Left lung (tissue), 10 donors: ENCODE data around the gene LMF1. TPM values are rescaled to one million over a fixed set of nuclear protein-coding genes. Genes with fewer than 3 reads are reported as not detected.

Experiments used
- ATAC-seq: fragments of 200-7000 bp; cut with Tn5 transposase; one replicate; pipeline ENCODE4 v1.9.1; 2020; ENCODE audit warnings: moderate library complexity
- DNase-seq, 4 donors: peaks; one replicate each; pipeline ENCODE4 v3.0.0-alpha.2; 2013 to 2020
- H3K27ac ChIP-seq, 2 donors: fragments of 200-600 bp; sonication (generic) in 1 of 2; one replicate each; pipeline versions ENCODE4 v1.5.0 to v1.8.0; 2020 to 2021
- H3K27me3 ChIP-seq, 2 donors: fragments of 200-600 bp; sonication (generic) in 1 of 2; one replicate each; pipeline versions ENCODE4 v1.5.0 to v1.8.0; 2020 to 2021
- H3K36me3 ChIP-seq, 2 donors: fragments of 200-600 bp; sonication (generic) in 1 of 2; one replicate each; pipeline versions ENCODE4 v1.5.0 to v1.8.0; 2020 to 2021
- H3K4me1 ChIP-seq, 2 donors: fragments of 200-600 bp; one replicate each; pipeline ENCODE4 v1.8.0; 2021
- H3K4me3 ChIP-seq, 2 donors: fragments of 200-600 bp; sonication (generic) in 1 of 2; one replicate each; pipeline versions ENCODE4 v1.5.0 to v1.8.0; 2020 to 2021; ENCODE audit warnings: mild to moderate bottlenecking in 1 of 2
- H3K9me3 ChIP-seq, 2 donors: fragments of 200-600 bp; sonication (generic) in 1 of 2; one replicate each; pipeline versions ENCODE4 v1.5.0 to v1.8.0; 2020 to 2021
- CTCF ChIP-seq, 2 donors: fragments of 200-600 bp; sonication (generic) in 1 of 2; IDR thresholded peaks; one replicate each; pipeline versions ENCODE4 v1.5.0 to v1.8.0; 2021; ENCODE audit warnings: antibody characterized with exemption in 2 of 2
- intact Hi-C, 2 donors: fragments of 100-400 bp; cut with DNase I; formaldehyde crosslinking; loops; one replicate each; pipeline versions ENCODE4 v1.11.2 to v1.14.2; 2022
- polyA plus RNA-seq, 6 donors: library from polyadenylated mRNA; unstranded; fragments of 120-200 nt; gene quantifications; one replicate each; pipeline ENCODE4 v1.2.1, GENCODE V29; 2013; ENCODE audit not compliant: insufficient read length in 6 of 6
- total RNA-seq, 2 donors: library from RNA; stranded (reverse); fragmentation: NEBNext Ultra II Directional; extraction: Animal tissue kit (Norgen Biotek cat#: 25700); gene quantifications; one replicate each; pipeline ENCODE4 v1.2.1, GENCODE V29; 2021
- donor health status: DM: no; HTN: yes; CAD: no.
- donor health status: DM: no; HTN: no; CAD: no.

Gene LMF1
- total and polyA plus RNA-seq, 8 donors: 15.5 to 23.1 (median 20.4) TPM

GRCh38 chr16:916035-916799 lies 54.6 kb downstream of the LMF1 start:
- intact Hi-C loops: no loop called here
- H3K4me3 ChIP-seq: no peak overlapping the region
- ATAC-seq (no peak), DNase-seq (peak in 1 of 4 donors; percentile 54)
- no peaks in the 10 kb centered on the region for H3K4me1 ChIP-seq
- H3K27ac ChIP-seq: no peak overlapping the region
- H3K27me3 ChIP-seq: no peaks in the 10 kb centered on the region
- H3K36me3 ChIP-seq: peaks cover 0 to 10% of the 10 kb centered on the region in 2 donors
- no peak for TF ChIP-seq CTCF (IDR thresholded peaks at IDR 0.05)
- peaks cover 0 to 1% of the 10 kb centered on the region in 2 donors for H3K9me3 ChIP-seq

GRCh38 chr16:915546-915945 lies 55.2 kb downstream of the LMF1 start:
- Histone ChIP-seq H3K9me3 (peaks cover 0 to 1% of the 10 kb centered on the region in 2 donors), H3K4me1 (no peaks in the 10 kb centered on the region), H3K4me3 (no peak overlapping the region), H3K36me3 (peaks cover 0 to 14% of the 10 kb centered on the region in 2 donors), H3K27ac (no peak overlapping the region), H3K27me3 (no peaks in the 10 kb centered on the region)
- DNase-seq (peak in 1 of 4 donors; percentile 71), ATAC-seq (no peak)
- intact Hi-C loops: no loop called here
- TF ChIP-seq CTCF (IDR thresholded peaks at IDR 0.05): no peak

- DNase-seq (no peak), ATAC-seq (peak; percentile 32)
- intact Hi-C loops: no loop called here
- no peak for TF ChIP-seq CTCF (IDR thresholded peaks at IDR 0.05)
- H3K27me3 ChIP-seq: no peaks in the 10 kb centered on the region
- peaks cover 0 to 4% of the 10 kb centered on the region in 2 donors for H3K9me3 ChIP-seq
- H3K36me3 ChIP-seq: peaks cover 0 to 25% of the 10 kb centered on the region in 2 donors
- H3K27ac ChIP-seq: no peak overlapping the region
- no peak overlapping the region for H3K4me3 ChIP-seq
- no peaks in the 10 kb centered on the region for H3K4me1 ChIP-seq
Observed at GRCh38 chr16:914440-914839, 56.3 kb downstream of the LMF1 start.

GRCh38 chr16:913817-914439 lies 56.9 kb downstream of the LMF1 start:
- Histone ChIP-seq H3K27me3 (no peaks in the 10 kb centered on the region), H3K27ac (no peak overlapping the region), H3K4me3 (no peak overlapping the region), H3K4me1 (no peaks in the 10 kb centered on the region), H3K36me3 (peaks cover 0 to 30% of the 10 kb centered on the region in 2 donors), H3K9me3 (peaks cover 0 to 4% of the 10 kb centered on the region in 2 donors)
- TF ChIP-seq CTCF (IDR thresholded peaks at IDR 0.05): no peak
- intact Hi-C loops: no loop called here
- DNase-seq: peak in 1 of 4 donors; percentile 63
- ATAC-seq: no peak
